Uterus (tissue), 2 donors: ENCODE measurements around the gene SBNO1.
"Not testable (repeated sequence)": the region's sequence is repeated elsewhere in the genome, so short reads cannot be mapped to it uniquely, and the experiment has no call there.

Experiments used
- CTCF ChIP-seq, 4 experiments: fragments of 200-600 bp in 2 of 4; fragments of 450-650 bp in 2 of 4; sonication (generic) in 2 of 4; IDR thresholded peaks; one replicate each; pipeline ENCODE4 v1.5.1; 2016 to 2019; ENCODE audit warnings: antibody characterized with exemption in 4 of 4, mild to moderate bottlenecking in 2 of 4, moderate library complexity in 1 of 4
- POLR2A ChIP-seq, 2 donors: fragments of 450-650 bp; IDR thresholded peaks; one replicate each; pipeline ENCODE4 v1.6.1; 2016; ENCODE audit warnings: antibody characterized with exemption in 2 of 2, mild to moderate bottlenecking in 1 of 2, moderate library complexity in 1 of 2

DNA sequence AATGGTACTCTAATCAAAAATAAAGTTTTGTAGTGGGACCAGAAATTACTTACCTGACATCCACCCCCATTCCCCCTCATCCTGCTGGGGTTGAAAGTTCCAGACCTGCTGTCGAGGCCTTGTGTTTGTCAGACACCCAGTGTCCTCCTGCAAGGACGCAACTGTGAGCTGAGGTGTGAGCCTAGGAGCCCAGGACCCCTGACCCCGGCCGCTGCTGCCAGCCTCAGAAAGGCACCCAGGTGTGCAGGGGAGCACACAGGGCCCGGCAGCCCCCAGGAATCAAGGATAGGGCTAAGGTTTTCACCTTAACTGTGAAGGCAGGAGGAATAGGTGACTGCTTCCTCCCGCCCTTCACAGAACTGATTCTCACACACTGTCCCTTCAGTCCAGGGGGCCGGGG lies 44.0 kb upstream of the SBNO1 start:
- TF ChIP-seq CTCF, POLR2A (IDR thresholded peaks at IDR 0.05): not testable (repeated sequence)
